Ovary (tissue), 3 donors: ENCODE results near the gene ABTB2.

Source experiments
- CTCF ChIP-seq, 3 donors: fragments of 450-650 bp in 2 of 3; fragments of 200-600 bp in 1 of 3; IDR thresholded peaks; one replicate each; pipeline versions ENCODE4 v1.5.1 to v1.8.0; 2016 to 2022; ENCODE audit warnings: antibody characterized with exemption in 3 of 3, mild to moderate bottlenecking in 1 of 3
- POLR2A ChIP-seq: fragments of 450-650 bp; IDR thresholded peaks from one replicate; pipeline ENCODE4 v1.6.1; 2017; ENCODE audit warnings: antibody characterized with exemption, mild to moderate bottlenecking, moderate library complexity
- donor health status: DM: no; HTN: no; CAD: no.

- TF ChIP-seq POLR2A: no peak
- no peak for TF ChIP-seq CTCF (IDR thresholded peaks at IDR 0.05)
Measured at GRCh38 chr11:34169686-34170085, 188.1 kb downstream of the ABTB2 start.
